ENCODE measurements around the gene RTN4RL2.

RTN4RL2 gene

DNA sequence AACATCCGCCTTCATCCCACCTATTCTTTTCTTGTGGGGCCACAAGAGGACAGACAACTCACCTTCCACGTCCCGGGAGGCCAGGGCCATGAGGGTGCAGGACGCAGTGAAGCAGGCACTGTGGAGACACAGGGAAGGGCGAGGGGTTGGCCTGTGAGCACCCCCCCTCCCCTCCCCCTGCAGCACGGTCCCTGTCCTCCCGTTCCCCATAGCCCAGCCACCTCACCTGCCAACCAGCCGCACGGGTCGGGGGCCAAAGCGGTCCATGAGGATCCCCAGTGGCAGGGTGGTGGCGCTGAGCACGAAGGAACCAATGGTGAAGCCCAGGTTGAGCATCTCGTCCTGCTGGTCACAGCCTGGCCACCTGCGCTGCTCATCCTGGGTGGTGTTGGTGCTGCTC is 40.6 kb downstream of the RTN4RL2 start:
- DNase-seq = no peak

DNA sequence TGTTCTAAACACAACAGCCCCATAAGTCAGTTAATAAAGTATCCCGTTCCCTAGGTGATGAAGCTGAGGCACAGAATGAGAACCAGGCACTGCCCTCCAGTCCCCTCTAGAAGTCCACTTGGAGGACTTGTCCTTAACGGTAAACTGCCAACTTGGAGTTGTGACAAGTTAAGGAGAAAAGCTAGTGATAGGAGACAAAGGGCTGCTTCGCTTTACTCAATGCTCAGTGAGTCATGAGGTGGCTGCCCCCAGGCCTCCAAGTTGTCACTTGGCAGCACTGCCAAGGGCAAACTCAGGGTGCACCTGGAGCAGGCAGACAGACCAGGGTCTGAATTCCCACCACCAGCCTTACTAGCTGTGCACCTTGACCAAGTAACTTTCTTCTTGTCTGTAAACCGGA is 41.6 kb downstream of the RTN4RL2 start:
- no peak for DNase-seq

GRCh38 chr11:57502376-57502775 is 42.0 kb downstream of the RTN4RL2 start:
- no peak for DNase-seq

- no peak for DNase-seq
Observed at GRCh38 chr11:57502870-57503269, 42.5 kb downstream of the RTN4RL2 start.

- DNase-seq = no peak
Observed at GRCh38 chr11:57504511-57504910, 44.2 kb downstream of the RTN4RL2 start.

GRCh38 chr11:57506522-57506921 is 46.2 kb downstream of the RTN4RL2 start:
- no peak for DNase-seq

- DNase-seq = no peak
Observed at GRCh38 chr11:57508341-57509170, 48.2 kb downstream of the RTN4RL2 start.

DNA sequence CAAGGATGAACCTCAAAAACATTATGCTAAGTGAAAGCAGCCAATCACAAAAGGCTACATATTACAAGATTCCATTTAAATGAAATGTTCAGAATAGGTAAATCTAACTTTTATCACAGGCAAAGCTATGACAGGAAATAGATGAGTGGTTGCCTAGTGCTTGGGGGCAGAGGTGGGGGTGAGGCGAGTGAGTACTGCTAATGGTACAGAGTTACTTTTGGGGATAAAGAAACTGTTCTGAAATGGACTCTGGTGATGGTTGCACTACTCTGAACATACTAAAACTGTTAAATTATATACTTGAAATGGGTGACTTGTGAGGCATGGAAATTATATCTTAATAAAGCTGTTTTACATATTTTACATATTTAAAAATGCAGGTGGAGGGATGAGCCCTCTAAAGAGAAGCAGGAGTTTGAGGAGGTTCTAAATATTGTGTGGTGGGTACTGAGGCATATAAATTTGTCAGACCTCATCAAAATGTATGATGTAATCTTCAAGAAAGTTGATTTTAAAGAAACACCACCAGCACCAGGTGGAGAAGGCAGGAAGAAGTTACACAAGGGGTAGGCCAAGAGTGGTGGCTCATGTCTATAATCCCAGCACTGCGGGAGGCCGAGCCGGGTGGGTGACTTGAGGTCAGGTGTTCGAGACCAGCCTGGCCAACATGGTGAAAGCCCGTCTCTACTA is 51.6 kb downstream of the RTN4RL2 start:
- no peak for DNase-seq

DNA sequence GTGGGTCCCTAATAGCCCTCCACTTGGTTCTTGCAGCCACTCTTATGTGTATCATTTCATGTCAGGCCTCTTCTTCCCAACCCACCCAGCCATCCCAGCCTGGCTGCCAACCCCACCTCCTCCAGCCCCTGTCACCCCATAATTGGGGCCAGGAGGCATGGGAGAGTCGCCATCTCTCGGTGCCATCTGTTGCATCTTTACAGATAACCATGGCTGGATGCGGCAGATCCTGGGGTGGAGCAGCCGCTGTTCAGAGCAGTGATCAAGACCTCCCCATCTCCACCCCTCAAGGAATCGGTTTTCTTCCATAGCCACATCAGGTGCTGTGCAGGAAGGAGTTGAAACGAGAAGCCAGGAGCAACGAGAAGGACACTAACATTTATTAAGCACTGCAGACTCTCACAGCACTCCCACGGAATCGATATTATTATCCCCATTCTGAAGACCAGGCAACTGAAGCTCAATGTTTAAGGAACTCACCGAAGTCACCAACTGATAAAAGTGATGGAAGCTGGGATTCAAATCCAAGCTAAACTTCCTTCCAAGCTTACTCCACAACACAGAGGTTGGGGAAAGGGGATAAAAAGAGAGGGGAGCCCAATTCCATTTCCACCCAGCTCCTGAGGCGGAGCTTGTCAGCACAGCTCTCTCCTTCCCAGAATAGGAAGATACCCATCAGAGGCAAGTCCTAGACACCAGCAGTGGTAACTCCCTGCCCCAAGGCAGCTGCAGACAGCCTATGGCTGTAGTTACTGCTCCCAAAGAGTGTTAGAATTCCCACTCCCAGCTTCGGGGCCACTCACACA is 52.5 kb downstream of the RTN4RL2 start:
- peak; percentile 76 for DNase-seq

- DNase-seq = peak; percentile 42
Observed at GRCh38 chr11:57513452-57513795, 53.1 kb downstream of the RTN4RL2 start.

DNA sequence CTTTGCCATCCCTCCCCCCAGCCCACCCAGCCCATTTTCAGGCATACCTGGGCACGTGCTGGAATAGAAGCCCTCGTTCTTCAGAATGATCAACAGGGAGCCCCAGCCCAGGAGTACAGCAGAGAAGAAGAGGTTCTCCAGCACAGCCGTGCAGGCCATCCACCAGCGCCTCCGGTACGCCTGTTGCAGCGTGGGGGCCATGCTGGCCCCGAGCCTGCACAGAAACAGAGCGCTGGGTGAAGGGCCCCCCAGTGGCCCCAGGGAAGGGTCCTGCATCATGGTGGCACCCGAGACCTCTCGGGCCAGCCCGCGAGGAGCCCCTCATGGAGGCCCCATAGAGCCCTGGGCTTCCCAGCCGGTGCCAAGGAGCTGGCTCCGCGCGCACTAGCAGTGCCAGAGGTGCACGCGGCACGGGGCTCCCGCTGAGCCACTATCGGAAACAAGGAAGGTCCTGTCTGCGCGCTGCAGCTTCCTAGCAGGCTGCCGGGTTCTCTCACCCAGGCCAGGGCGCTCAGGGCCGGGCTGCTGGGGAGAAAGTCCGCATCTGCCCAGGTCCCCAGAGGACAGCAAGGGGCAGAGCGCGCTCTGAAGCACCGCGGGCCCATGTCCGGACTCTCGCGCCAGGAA is 53.7 kb downstream of the RTN4RL2 start:
- peak; percentile 73 for DNase-seq

GRCh38 chr11:57514538-57515331 is 54.4 kb downstream of the RTN4RL2 start:
- DNase-seq = peak; percentile 77

- peak; percentile 83 for DNase-seq
Observed at GRCh38 chr11:57515332-57516060, 55.2 kb downstream of the RTN4RL2 start, which contains the start of gene SLC43A1. SLC43A1 (minus strand) TSS chr11:57515702; CDS start chr11:57514111, 1,591 bp downstream.

DNA sequence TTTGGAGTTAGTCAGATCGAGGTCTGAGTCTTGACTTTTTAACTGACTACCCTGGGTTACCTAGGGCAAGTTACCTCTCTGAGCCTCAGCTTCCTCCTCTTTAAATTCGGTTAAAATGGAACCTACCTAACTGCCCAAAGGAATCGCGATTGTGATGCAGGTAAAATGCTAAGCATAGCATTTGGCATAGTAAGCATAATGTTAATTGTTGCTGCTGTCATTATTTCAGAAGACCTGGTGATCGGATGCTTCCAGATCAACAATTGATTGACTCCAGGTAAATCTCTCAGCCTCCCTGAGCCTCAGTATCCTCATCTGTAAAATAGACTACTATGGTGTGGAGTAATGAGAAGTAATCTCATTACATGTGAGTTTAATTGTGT is 55.7 kb downstream of the RTN4RL2 start:
- DNase-seq = no peak

GRCh38 chr11:57521116-57521515 is 60.8 kb downstream of the RTN4RL2 start:
- peak; percentile 54 for DNase-seq

DNA sequence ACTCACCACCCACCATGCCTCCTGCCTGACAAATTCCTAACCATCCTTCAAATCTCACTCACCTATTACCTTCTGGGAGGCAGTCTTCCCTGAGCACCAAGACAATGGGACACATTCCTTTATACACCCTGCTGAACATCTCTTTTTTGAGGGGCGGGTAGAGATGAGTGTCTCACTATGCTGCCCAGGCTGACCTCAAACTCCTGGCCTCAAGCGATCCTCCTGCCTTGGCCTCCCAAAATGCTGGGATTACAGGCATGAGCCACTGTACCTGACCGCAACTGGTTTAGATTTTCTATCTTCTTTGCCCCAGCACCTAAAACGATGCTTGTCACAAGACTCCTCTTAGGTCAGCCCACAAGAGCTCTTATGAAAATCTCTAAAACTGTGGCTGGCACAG is 63.1 kb downstream of the RTN4RL2 start:
- no peak for DNase-seq
